HG03060 (cell line): Measurements from ENCODE around the gene FBXO42.

Experiments used
- ATAC-seq: cut with Tn5 transposase; IDR thresholded peaks from one replicate; pipeline ENCODE4 v1.9.1; 2021; ENCODE audit warnings: low read depth, moderate number of reproducible peaks; ENCODE audit not compliant: unreplicated experiment

The FBXO42 gene

GRCh38 chr1:16334655-16335340 lies 17.5 kb downstream of the FBXO42 start:
- ATAC-seq, result no peak

GRCh38 chr1:16326833-16327404 lies 25.4 kb downstream of the FBXO42 start:
- no peak for ATAC-seq

- ATAC-seq, result no peak
Measured at GRCh38 chr1:16324456-16324890, 27.8 kb downstream of the FBXO42 start.

- no peak for ATAC-seq
Measured at GRCh38 chr1:16321176-16321867, 31.0 kb downstream of the FBXO42 start.

GRCh38 chr1:16318555-16318954 lies 33.7 kb downstream of the FBXO42 start:
- no peak for ATAC-seq

- no peak for ATAC-seq
Measured at GRCh38 chr1:16315437-16315836, 36.8 kb downstream of the FBXO42 start.

- no peak for ATAC-seq
Measured at GRCh38 chr1:16307222-16307621, 45.1 kb downstream of the FBXO42 start.

- ATAC-seq, result no peak
Measured at GRCh38 chr1:16302709-16303627, 49.3 kb downstream of the FBXO42 start.

GRCh38 chr1:16300436-16300835 lies 51.8 kb downstream of the FBXO42 start:
- ATAC-seq, result no peak

GRCh38 chr1:16298653-16299052 lies 53.6 kb downstream of the FBXO42 start:
- ATAC-seq, result no peak

GRCh38 chr1:16296643-16297042 lies 55.6 kb downstream of the FBXO42 start:
- ATAC-seq, result no peak

- no peak for ATAC-seq
Measured at GRCh38 chr1:16294219-16295212, 57.8 kb downstream of the FBXO42 start.

GRCh38 chr1:16293538-16293937 lies 58.7 kb downstream of the FBXO42 start:
- no peak for ATAC-seq

GRCh38 chr1:16292739-16293138 lies 59.5 kb downstream of the FBXO42 start:
- ATAC-seq, result no peak

- ATAC-seq, result no peak
Measured at GRCh38 chr1:16289959-16290358, 62.3 kb downstream of the FBXO42 start.

GRCh38 chr1:16286122-16286521 lies 66.2 kb downstream of the FBXO42 start:
- ATAC-seq, result no peak

- no peak for ATAC-seq
Measured at GRCh38 chr1:16281765-16282164, 70.5 kb downstream of the FBXO42 start.

- no peak for ATAC-seq
Measured at GRCh38 chr1:16279186-16279585, 73.1 kb downstream of the FBXO42 start.

- ATAC-seq, result no peak
Measured at GRCh38 chr1:16276302-16277030, 75.8 kb downstream of the FBXO42 start.
